ENCODE results near the gene GRID1.
"Not testable (repeated sequence)": the region's sequence is repeated elsewhere in the genome, so short reads cannot be mapped to it uniquely, and the experiment has no call there.

Gene GRID1

DNA sequence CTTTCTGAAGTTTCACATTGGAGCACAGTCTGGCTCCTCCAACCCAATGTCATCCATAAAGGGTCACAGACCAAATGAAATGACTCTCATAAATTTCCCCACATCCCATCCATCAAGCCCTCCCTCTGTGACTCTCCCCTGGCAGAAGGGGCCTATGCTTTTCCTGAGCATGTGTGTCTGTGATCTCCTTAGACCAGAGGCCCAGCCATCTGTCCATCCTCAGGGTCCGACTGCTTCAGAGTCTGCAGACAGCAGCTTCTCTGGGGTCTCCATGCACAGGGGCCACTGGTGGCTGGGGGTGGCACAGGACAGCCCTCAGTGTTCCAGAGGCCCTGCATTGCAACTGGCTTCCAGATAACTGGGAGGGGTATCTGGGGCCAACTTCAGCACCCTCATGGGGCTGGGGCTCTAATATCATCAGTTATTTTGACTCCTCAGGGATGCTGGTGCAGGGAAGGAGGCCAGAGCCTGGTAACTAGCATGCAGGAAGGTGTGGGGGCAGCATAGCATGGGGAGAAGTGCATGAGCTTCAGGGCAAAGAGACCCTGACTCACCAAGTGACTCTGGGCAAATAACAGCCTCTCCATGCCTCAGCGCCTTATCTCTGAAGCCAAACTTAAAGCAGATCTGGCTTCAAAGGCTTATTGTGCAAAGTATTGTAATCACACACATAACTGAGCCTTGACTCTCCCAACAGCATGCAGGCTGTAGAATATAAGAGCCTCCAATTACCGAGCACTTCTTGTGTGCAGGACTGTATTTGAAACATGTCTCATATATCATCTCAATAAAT, 266.9 kb downstream of the GRID1 start:
- no peak for DNase-seq

- DNase-seq = no peak
Observed at GRCh38 chr10:86098187-86098881, 268.3 kb downstream of the GRID1 start.

DNA sequence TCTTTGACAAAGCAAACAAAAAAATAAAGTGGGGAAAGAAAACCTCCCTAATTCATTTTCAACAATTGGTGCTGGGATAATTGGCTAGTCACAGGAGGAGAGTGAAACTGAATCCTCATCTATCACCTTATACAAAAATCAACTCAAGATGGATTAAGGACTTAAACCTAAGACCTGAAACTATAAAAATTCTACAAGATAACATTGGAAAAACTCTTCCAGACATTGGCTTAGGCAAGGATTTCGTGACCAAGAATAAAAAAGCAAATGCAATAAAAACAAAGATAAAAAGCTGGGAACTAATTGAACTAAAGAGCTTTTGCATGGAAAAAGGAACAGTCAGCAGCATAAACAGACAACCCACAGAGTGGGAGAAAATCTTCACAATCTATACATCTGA, 271.5 kb downstream of the GRID1 start:
- DNase-seq = not testable (repeated sequence)

- DNase-seq = not testable (repeated sequence)
Observed at GRCh38 chr10:86092311-86092710, 274.3 kb downstream of the GRID1 start.

DNA sequence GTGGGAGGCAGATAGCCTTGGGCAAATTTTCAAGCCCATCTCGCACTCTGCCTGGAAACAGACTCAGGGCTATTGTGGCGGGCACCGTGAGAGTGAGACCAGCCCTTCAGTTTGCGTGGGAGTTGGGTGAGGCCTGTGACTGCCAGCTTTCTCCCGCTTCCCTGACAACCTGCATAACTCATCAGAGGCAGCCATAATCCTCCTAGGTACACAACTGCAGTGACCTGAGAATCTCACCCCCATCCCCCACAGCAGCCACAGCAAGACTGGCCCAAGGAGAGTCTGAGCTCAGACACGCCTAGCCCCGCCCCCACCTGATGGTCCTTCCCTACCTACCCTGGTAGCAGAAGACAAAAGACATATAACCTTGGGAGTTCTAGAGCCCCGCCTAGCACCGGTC, 275.4 kb downstream of the GRID1 start:
- DNase-seq = no peak

DNA sequence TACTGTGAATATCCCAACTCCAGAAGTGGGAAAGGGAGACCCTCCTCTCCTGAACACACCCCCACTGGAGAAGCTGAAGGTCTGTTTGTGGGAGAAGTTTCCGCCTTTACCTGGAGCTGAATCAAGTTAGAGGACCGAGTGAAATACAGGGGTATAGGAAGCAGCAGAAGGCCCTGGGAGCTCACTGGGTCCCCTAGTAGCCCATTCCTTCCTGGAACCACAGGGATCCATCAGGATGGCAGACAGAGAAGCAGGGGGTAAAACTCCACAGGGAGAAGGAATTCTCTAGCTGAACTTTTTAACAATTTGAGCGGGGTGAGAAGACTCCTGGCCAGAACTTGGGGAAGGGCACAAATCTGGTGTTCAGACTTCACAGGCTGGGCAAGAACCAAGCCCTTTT, 275.8 kb downstream of the GRID1 start:
- DNase-seq = no peak

GRCh38 chr10:86087716-86088115, 278.9 kb downstream of the GRID1 start:
- no peak for DNase-seq

GRCh38 chr10:86086418-86086817, 280.2 kb downstream of the GRID1 start:
- DNase-seq = no peak

- no peak for DNase-seq
Observed at GRCh38 chr10:86085686-86086085, 280.9 kb downstream of the GRID1 start.

DNA sequence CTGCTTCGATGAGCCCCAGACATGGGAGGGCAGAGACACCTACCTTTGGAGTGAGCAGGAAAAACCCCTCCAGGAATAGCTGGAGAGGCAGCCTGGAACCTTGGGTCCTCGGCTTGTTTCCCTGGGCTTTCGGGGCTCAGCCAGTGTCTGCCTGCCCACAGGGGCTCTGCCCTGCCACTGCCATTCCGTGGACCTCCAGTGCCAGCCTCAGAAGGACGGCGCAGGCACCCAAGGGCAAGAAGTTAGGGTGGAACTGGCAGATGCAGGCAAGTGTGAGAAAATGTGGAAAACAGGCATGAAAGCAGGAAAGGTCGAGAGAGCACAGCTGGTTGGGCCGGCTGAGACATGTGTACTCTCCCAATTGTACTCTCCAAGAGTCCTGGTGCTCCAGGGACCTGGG, 281.5 kb downstream of the GRID1 start:
- DNase-seq = no peak

- no peak for DNase-seq
Observed at GRCh38 chr10:86084585-86084984, 282.0 kb downstream of the GRID1 start.

DNA sequence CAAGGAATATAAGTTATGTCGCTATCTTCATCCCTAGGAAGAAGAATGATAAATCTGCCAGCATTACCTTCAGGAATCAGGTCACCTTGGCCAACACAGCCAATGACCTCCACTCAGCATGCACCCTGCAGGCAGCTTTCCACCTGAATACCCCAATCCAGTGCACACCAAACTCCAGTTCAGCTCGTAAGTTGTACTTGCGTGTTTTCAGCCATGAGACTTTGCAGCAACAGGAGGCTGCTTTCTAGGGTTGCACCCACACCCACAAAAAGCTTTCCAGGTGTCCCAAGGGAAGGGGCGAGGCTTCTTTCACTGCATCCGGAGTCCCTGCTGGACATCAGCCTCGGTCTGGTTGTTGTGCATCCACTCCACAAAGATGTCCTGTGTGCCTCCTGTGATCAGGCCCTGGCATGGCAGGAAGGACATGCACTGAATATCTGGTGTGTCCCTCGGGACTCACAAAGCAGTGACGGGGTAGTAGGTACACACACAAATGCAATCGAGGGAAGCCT, 282.9 kb downstream of the GRID1 start:
- no peak for DNase-seq

DNA sequence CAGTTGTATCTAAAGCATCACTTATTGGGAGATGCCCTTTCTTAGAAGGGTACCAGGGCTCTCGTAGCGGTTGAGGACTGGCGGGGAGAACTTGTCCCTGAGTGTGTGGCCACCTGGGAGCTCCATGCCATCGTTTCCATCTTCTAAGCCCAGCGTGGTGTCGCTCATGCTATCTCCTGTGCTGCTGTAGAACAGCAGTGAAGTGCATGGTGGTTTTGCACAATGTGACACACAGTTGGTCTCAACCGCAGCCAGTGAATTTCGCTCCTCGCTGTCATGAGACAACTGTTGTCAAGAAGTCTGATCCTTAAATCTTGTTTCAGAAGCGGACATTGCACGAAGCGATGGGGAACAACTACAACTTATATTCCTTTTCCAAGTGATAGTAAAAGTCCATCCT, 283.4 kb downstream of the GRID1 start:
- DNase-seq = no peak

GRCh38 chr10:86082556-86082955, 284.0 kb downstream of the GRID1 start:
- no peak for DNase-seq

DNA sequence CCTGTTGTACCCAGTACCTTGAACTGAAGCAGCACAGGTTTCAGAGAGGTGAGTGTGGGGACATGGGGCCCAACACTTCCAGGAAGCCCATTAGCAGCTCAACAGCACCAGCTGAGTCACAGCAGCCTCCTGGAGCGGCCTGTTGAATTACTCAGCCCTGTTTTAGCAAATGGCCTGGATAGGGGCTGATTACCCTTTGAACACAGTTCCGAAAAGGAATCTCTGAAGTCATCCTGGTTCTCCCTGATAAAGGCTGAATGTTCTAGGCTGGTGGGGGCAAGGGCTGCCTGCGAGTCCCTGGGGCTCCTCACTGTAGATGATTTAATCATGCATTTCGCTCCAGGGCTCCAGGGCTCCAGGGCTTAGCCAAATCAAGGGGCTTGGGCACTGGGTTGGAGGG, 287.5 kb downstream of the GRID1 start:
- DNase-seq = no peak

- no peak for DNase-seq
Observed at GRCh38 chr10:86078639-86079035, 288.0 kb downstream of the GRID1 start.

GRCh38 chr10:86077871-86078638, 288.5 kb downstream of the GRID1 start:
- DNase-seq = no peak

DNA sequence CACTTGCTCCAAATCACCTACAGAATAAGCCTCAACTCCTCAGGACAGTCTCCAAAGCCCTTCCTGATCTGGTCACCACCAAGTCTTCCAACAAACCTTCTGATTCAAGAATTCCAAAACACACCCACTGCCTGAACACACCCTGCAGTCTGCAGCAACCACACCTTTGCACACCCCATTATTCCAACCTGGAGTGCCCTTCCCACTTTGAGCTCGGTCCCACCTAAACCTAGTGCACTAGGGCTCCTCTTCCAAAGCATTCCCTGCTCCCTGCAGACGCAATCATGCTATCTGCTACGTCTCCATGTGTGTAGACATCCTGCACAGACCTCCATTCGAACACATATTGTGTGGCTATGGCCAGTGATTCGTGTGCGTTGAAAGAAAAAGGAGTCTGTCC, 289.3 kb downstream of the GRID1 start:
- DNase-seq = no peak

DNA sequence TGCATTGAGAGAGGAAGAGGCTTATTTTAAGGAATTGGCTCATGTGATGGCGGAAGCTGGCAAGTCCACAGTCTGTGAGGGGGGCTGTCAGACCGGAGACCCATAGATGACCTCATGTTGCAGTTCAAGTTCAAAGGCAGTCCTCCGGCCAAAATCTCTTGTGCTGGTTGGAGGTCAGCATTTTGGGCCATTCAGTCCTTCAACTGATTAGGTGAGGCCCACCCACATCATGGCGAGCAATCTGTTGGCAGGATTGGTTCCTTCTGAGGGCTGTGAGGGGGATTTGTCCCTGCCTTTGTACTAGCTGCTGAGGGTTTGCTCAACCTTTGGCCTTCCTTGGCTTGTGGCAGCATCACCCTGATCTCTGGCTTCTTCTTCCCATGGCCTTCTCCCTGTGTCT, 290.1 kb downstream of the GRID1 start:
- not testable (repeated sequence) for DNase-seq

- no peak for DNase-seq
Observed at GRCh38 chr10:86075512-86075911, 291.1 kb downstream of the GRID1 start.

GRCh38 chr10:86074294-86074693, 292.3 kb downstream of the GRID1 start:
- no peak for DNase-seq

DNA sequence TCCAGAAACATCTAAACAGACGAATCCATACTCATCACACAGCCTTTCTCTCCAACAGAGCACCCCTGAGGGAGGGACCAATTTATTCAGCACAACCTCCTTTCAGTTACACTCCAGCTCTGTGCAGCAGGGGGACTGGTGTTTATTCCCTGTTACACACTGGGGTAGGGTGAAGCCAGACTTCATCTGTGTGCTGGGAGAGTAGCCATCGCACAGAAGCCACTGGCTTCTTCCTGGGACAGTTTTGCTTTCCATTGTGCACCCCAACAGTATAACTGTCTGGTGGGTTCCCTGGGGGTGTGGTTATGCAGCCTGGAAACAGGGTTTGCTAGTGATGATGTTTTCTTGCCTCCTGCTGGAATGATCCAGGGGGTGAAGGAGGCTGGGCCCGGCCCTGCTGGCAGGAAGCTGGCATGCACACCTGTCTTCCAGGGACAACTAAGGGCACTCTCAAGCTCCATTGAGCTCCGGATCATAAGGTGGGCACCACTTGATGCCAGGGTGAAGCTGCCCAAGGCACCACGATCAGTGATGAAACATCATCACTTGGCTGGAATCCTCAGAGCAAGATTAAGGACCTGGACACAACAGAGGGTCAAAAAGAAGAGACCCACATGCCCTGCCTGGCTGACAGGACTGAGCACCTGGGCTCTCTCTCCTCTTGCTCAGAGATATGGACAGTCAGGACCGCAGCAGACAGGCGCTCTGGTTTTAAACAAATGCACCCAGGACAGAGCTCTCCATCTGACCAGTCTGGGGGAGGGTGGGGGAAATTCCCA, 293.2 kb downstream of the GRID1 start:
- no peak for DNase-seq

GRCh38 chr10:86072413-86072812, 294.2 kb downstream of the GRID1 start:
- DNase-seq = no peak

Data from EL (cell line).